GM12878 (cell line): ENCODE data around the gene MUC12. TPM values are rescaled to one million over a fixed set of nuclear protein-coding genes. Genes with fewer than 3 reads are reported as not detected.

Source experiments
- ATAC-seq: fragments of 200-7000 bp; cut with Tn5 transposase; 3 replicates; pipeline ENCODE4 v1.9.1; 2020; ENCODE audit warnings: mild to moderate bottlenecking, moderate library complexity
- BruUV-seq: library from RNA; stranded (reverse); fragments of 400-500 nt; replicated peaks from 2 replicates; lab custom pipeline; 2021; lab: Mats Ljungman, UMichigan
- CTCF ChIA-PET: fragments of 300-600 bp; sonication (Branson Sonifier 250); formaldehyde crosslinking; extraction: SDS; loops from one replicate; lab custom pipeline; 2021; ENCODE audit warnings: inconsistent platforms; lab: Yijun Ruan, JAX
- POLR2A ChIA-PET: fragments of 350-600 bp; formaldehyde crosslinking; extraction: SDS; loops from one replicate; lab custom pipeline; 2021; ENCODE audit warnings: inconsistent platforms; lab: Charles Lee
- RAD21 ChIA-PET: fragments of 300-600 bp; sonication (Branson Sonifier 250); formaldehyde crosslinking; loops from one replicate; lab custom pipeline; 2023; ENCODE audit warnings: antibody characterized with exemption; ENCODE audit not compliant: unreplicated experiment; lab: Charles Lee
- SMC1A ChIA-PET: fragments of 300-600 bp; sonication (Branson Sonifier 250); formaldehyde crosslinking; loops from one replicate; lab custom pipeline; 2023; ENCODE audit not compliant: unreplicated experiment, uncharacterized antibody; lab: Charles Lee
- DNase-seq: peaks from one replicate; pipeline ENCODE4 v3.0.0-alpha.2; 2011; ENCODE audit warnings: low read depth, low spot score
- FAIRE-seq: peaks from 3 replicates; lab custom pipeline; 2011; peaks lifted over from hg19 to GRCh38; lab: Jason Lieb, UNC
- H2AFZ ChIP-seq: 2 replicates; pipeline ENCODE4 v1.6.0; 2011; ENCODE audit warnings: low read depth, low read length, control low read depth; ENCODE audit not compliant: control insufficient read depth
- H3K27ac ChIP-seq: 2 replicates; pipeline ENCODE4 v1.5.1; 2011; ENCODE audit warnings: control low read depth; ENCODE audit not compliant: control insufficient read depth, insufficient read depth
- H3K27me3 ChIP-seq, 2 experiments: replicated peaks in 1 of 2; 2 replicates each; pipeline versions ENCODE4 v1.6.0 to v1.6.1; 2011; ENCODE audit warnings: low read length in 1 of 2; ENCODE audit not compliant: control insufficient read depth in 2 of 2, insufficient read depth in 2 of 2
- H3K36me3 ChIP-seq, 2 experiments: 2 replicates each; pipeline ENCODE4 v1.5.1; 2011; ENCODE audit warnings: low read length in 1 of 2; ENCODE audit not compliant: control insufficient read depth in 2 of 2, insufficient read depth in 2 of 2
- H3K4me1 ChIP-seq: 2 replicates; pipeline ENCODE4 v1.6.1; 2011; ENCODE audit warnings: mild to moderate bottlenecking, low read length, moderate library complexity, mixed read lengths; ENCODE audit not compliant: control insufficient read depth, insufficient read depth
- H3K4me2 ChIP-seq: 2 replicates; pipeline ENCODE4 v1.6.0; 2011; ENCODE audit warnings: control low read depth; ENCODE audit not compliant: control insufficient read depth, insufficient read depth
- H3K4me3 ChIP-seq: fragments of 200-600 bp; sonication (generic); 2 replicates; pipeline ENCODE4 v1.5.1; 2016
- H3K79me2 ChIP-seq: 2 replicates; pipeline ENCODE4 v1.6.0; 2011; ENCODE audit warnings: low read length; ENCODE audit not compliant: control insufficient read depth, insufficient read depth
- H3K9ac ChIP-seq: 2 replicates; pipeline ENCODE4 v1.8.0; 2011; ENCODE audit warnings: low read length, control low read depth, mixed read lengths; ENCODE audit not compliant: control insufficient read depth, insufficient read depth
- H3K9me3 ChIP-seq: replicated peaks from 3 replicates; pipeline ENCODE4 v1.5.1; 2011; ENCODE audit warnings: mild to moderate bottlenecking, low read length; ENCODE audit not compliant: control insufficient read depth, insufficient read depth
- H4K20me1 ChIP-seq: 2 replicates; pipeline ENCODE4 v1.6.0; 2011; ENCODE audit not compliant: control insufficient read depth, insufficient read depth
- E4F1 ChIP-seq: fragments of 450-650 bp; IDR thresholded peaks from 2 replicates; pipeline ENCODE4 v1.6.1; 2018; ENCODE audit warnings: borderline replicate concordance, mild to moderate bottlenecking; ENCODE audit not compliant: partially characterized antibody
- IRF4 ChIP-seq: IDR thresholded peaks from 2 replicates; pipeline ENCODE4 v1.6.1; 2011; ENCODE audit warnings: low read depth, low read length
- NFXL1 ChIP-seq: fragments of 450-650 bp; IDR thresholded peaks from 2 replicates; pipeline ENCODE4 v1.6.1; 2017; ENCODE audit warnings: antibody characterized with exemption, mild to moderate bottlenecking, borderline replicate concordance
- PAX5 ChIP-seq: IDR thresholded peaks from 2 replicates; pipeline ENCODE4 v1.6.1; 2011; ENCODE audit warnings: low read depth, low read length, borderline replicate concordance
- TBL1XR1 ChIP-seq: IDR thresholded peaks from 2 replicates; pipeline ENCODE4 v1.6.1; 2012; ENCODE audit warnings: low read depth, low read length, improper control_type of control experiment
- WGBS: methylation state at CpG from one replicate; pipeline ENCODE4 v1.1.6; 2016; ENCODE audit warnings: low lambda C conversion rate; ENCODE audit not compliant: insufficient replicate concordance, insufficient coverage; ENCODE audit errors: missing lambda C conversion rate; 5-methylcytosine and 5-hydroxymethylcytosine counted together
- in situ Hi-C: fragments of 300-500 bp; cut with MboI; formaldehyde crosslinking; loops from 9 replicates; pipeline ENCODE4 v1.14.3; 2018; ENCODE audit warnings: mixed read lengths
- intact Hi-C: fragments of 100-400 bp; cut with micrococcal nuclease; formaldehyde crosslinking; loops from one replicate; pipeline ENCODE4 v1.14.2; 2022; ENCODE audit not compliant: unreplicated experiment
- polyA plus RNA-seq, 11 experiments: library from polyadenylated mRNA; depleted of rRNA in 4 of 11; unstranded in 6 of 11; stranded (reverse) in 5 of 11; fragments of >200 nt; fragmentation: Nextera tagmentation in 4 of 11; fragmentation: Illumina TruSeq in 1 of 11; extraction: Ambion mirVana in 4 of 11; extraction: Trizol in 1 of 11; gene quantifications; 1 replicate in 1 of 11; 2 replicates in 10 of 11; pipeline versions ENCODE4 v1.2.1 to v1.2.3, GENCODE V29; 2011 to 2016; ENCODE audit warnings: inconsistent platforms in 2 of 11, missing spikeins in 2 of 11, low read depth in 1 of 11
- total RNA-seq, 4 experiments: library from RNA; depleted of rRNA in 3 of 4; stranded (reverse); fragments of >200 nt in 3 of 4; fragmentation: Illumina TruSeq in 1 of 4; extraction: Trizol in 1 of 4; gene quantifications; 2 replicates each; pipeline versions ENCODE4 v1.2.1 to v1.2.3, GENCODE V29; 2013 to 2021

Gene MUC12
- total and polyA plus RNA-seq, 10 of the 15 experiments (the other 5 are each of a cell fraction or from before 2014, with no cell fraction given): 1.7 to 4.5 (median 2.6) TPM

DNA sequence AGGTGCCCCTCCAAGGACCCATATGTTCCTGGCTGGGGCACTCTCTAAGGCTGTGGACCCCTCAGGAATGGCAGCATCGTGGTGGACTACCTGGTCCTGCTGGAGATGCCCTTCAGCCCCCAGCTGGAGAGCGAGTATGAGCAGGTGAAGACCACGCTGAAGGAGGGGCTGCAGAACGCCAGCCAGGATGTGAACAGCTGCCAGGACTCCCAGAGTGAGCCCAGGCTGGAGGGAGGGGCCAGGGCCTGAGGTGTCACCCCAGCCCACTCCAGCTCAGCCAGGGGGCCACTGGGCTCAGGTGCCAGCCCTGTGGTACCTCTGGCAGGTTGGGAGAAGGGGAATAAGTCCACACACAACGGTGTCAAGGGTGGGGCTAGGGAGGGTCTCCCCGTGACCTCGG, 4.7 kb upstream of the MUC12 start:
- Histone ChIP-seq H3K9me3 (no peaks in the 10 kb centered on the region; the same call in 2 of the 3 replicates), H3K27me3 (peaks cover 3 to 15% of the 10 kb centered on the region in 2 experiments; a peak in 3 of 4 replicates), H3K79me2 (no peaks in the 10 kb centered on the region), H4K20me1 (peaks cover 3% of the 10 kb centered on the region), H3K4me2 (no peak overlapping the region), H2AFZ (no peak overlapping the region), H3K36me3 (no peaks in the 10 kb centered on the region), H3K9ac (no peak overlapping the region), H3K27ac (no peak overlapping the region), H3K4me1 (no peaks in the 10 kb centered on the region), H3K4me3 (no peak overlapping the region)
- CTCF ChIA-PET: no interaction called here
- FAIRE-seq (peak; percentile 57), ATAC-seq (no peak), DNase-seq (no peak)
- BruUV-seq: no TSS peak
- in situ Hi-C loops: loop anchor here (5.0 kb wide), 1 partner anchor 88 kb away; no protein-coding TSS in a partner anchor
- 6% methylated on average over 6 of the region's 7 CpGs for WGBS
- no peak for TF ChIP-seq NFXL1
- TF ChIP-seq PAX5: no peak
- TF ChIP-seq IRF4: no peak
- TF ChIP-seq E4F1: no peak
- TF ChIP-seq TBL1XR1: no peak
- POLR2A ChIA-PET: no interaction called here
- intact Hi-C loops: loop anchor here (5.0 kb wide), 1 partner anchor 72 kb away; no protein-coding TSS in a partner anchor
- SMC1A ChIA-PET: no interaction called here
- RAD21 ChIA-PET: no interaction called here
